GM12891 (cell line): ENCODE results near the gene SNRPA1.

Experiments used
- DNase-seq: peaks from one replicate; pipeline ENCODE4 v3.0.0; 2011; ENCODE audit warnings: low spot score; ENCODE audit not compliant: insufficient read length
- FAIRE-seq: peaks from 2 replicates; lab custom pipeline; 2011; peaks lifted over from hg19 to GRCh38; lab: Jason Lieb, UNC
- PAX5 ChIP-seq: IDR thresholded peaks from 2 replicates; pipeline ENCODE4 v1.6.1; 2011; ENCODE audit warnings: low read length, moderate library complexity, mild to moderate bottlenecking; ENCODE audit not compliant: insufficient read depth, severe bottlenecking
- POLR2A ChIP-seq: IDR thresholded peaks from 2 replicates; pipeline ENCODE4 v1.6.1; 2011; ENCODE audit warnings: low read depth, low read length, control low read depth
- POLR2AphosphoS5 ChIP-seq: IDR thresholded peaks from 2 replicates; pipeline ENCODE4 v1.6.1; 2011; ENCODE audit warnings: low read depth, low read length, control low read depth
- POU2F2 ChIP-seq: IDR thresholded peaks from 2 replicates; pipeline ENCODE4 v1.6.1; 2011; ENCODE audit warnings: low read depth, mild to moderate bottlenecking, control low read depth, low read length, moderate library complexity
- SPI1 ChIP-seq: IDR thresholded peaks from 2 replicates; pipeline ENCODE4 v1.6.1; 2011; ENCODE audit warnings: low read depth, low read length, control low read depth
- TAF1 ChIP-seq: IDR thresholded peaks from 2 replicates; pipeline ENCODE4 v1.6.1; 2011; ENCODE audit warnings: low read depth, low read length, control low read depth

Gene SNRPA1

GRCh38 chr15:101308604-101309435 is 13.8 kb upstream of the SNRPA1 start:
- FAIRE-seq (no peak), DNase-seq (no peak)
- TF ChIP-seq POLR2A: no peak
- TF ChIP-seq POU2F2: no peak
- TF ChIP-seq TAF1: no peak
- no peak for TF ChIP-seq POLR2AphosphoS5
- no peak for TF ChIP-seq PAX5
- TF ChIP-seq SPI1: no peak

DNA sequence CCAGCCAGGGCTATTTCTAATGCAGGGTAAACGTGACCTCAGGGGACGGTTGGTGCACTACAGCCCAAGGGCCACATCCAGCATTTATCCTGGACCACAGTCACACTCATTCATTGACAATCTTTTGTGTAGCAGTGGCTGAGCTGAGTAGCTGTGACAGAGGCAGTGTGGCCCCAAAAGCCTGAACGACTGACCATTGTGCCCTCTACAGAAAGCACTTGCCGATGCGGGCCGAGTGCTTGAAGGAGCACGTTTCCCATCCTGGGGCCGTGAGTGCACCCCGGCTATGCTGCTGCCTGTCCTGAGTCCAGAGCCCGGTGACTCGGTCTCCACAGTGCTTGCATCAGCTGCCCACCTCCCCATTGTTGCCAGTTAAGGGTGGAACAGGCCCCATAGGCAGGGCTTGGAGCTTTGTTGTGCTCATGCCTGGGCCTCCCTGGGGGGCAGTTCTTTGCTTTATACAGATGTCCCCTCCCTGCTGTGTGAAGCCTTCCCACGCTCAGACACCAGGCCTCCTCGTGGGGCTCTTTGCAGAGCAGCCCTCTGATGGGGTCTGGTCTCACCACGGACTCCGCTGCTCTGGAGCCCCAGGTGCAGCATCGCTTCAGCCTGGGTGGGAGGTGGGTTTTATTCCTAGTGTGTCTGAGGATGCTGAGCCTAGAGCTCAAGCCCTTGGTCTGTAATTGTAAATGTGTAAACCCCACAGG is 13.0 kb upstream of the SNRPA1 start:
- no peak for TF ChIP-seq POU2F2
- TF ChIP-seq POLR2AphosphoS5: no peak
- TF ChIP-seq SPI1: no peak
- no peak for TF ChIP-seq TAF1
- FAIRE-seq: no peak
- DNase-seq: no peak

GRCh38 chr15:101307048-101307896 is 12.2 kb upstream of the SNRPA1 start:
- DNase-seq: no peak
- peak; percentile 40 for FAIRE-seq
- TF ChIP-seq SPI1 (no peak), TAF1 (no peak)

DNA sequence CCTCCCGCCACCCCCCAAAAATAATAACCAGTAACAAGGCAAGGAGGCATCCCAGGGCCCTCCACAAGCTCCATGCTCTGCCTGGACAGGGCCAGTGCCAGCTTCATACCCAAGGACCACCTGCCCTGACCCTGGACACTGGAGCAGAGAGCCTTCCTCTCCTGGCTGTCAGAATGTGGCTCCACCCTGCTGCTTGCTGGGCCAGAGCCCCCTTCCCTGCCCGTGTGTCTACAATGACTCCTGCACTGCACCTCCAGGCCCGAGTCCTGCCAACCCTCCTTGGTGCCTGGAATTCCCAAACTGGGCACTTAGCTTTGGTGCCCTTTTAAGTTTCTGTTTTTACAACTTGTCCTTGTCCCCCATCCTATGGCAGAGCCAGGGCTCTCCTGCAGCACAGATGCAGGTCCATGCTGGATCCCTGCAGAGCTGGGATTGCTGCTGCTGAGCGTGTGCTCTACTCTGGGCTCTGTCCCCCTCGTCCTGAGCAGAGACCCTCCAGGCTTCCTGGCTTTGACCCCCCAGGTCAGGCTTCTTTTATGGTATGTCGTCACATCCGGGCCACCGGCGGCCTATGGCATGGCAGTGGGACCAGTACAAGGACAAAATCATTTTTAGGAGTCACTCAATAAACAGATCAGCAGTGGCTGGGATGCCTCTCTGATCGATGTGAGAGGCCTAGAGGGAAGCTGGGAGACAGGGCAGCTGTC is 11.4 kb upstream of the SNRPA1 start:
- TF ChIP-seq PAX5 (no peak), TAF1 (no peak), POLR2A (no peak), POU2F2 (no peak), SPI1 (no peak), POLR2AphosphoS5 (no peak)
- DNase-seq (no peak), FAIRE-seq (no peak)

DNA sequence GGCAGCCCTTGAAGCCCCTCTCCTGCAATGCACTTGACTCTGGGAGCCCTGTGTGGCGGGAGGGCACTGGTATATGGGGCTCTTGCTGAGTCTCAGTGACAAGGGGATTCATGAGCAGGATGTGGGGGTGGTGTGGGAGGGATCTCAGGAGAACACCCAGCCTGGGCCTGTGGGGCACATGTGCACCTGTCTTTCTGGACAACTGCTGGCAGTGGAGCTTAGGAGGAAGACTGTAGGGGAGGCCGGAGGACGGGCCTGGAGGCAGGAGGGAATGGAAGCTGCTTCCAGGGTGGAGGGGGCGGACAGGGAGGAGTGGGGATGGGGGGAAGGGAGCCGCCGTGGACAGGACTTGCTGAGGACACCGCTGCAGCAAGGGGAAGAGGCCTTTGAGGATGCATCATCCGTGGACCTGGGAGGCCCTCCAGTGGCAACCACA is 10.8 kb upstream of the SNRPA1 start:
- no peak for FAIRE-seq
- no peak for TF ChIP-seq TAF1
- TF ChIP-seq PAX5: no peak
- TF ChIP-seq SPI1: no peak
- DNase-seq: no peak

GRCh38 chr15:101303408-101303807 is 8.4 kb upstream of the SNRPA1 start:
- no peak for FAIRE-seq
- no peak for TF ChIP-seq POU2F2
- TF ChIP-seq POLR2AphosphoS5: no peak
- TF ChIP-seq SPI1: no peak
- TF ChIP-seq POLR2A: no peak
- TF ChIP-seq TAF1: no peak
- no peak for TF ChIP-seq PAX5

DNA sequence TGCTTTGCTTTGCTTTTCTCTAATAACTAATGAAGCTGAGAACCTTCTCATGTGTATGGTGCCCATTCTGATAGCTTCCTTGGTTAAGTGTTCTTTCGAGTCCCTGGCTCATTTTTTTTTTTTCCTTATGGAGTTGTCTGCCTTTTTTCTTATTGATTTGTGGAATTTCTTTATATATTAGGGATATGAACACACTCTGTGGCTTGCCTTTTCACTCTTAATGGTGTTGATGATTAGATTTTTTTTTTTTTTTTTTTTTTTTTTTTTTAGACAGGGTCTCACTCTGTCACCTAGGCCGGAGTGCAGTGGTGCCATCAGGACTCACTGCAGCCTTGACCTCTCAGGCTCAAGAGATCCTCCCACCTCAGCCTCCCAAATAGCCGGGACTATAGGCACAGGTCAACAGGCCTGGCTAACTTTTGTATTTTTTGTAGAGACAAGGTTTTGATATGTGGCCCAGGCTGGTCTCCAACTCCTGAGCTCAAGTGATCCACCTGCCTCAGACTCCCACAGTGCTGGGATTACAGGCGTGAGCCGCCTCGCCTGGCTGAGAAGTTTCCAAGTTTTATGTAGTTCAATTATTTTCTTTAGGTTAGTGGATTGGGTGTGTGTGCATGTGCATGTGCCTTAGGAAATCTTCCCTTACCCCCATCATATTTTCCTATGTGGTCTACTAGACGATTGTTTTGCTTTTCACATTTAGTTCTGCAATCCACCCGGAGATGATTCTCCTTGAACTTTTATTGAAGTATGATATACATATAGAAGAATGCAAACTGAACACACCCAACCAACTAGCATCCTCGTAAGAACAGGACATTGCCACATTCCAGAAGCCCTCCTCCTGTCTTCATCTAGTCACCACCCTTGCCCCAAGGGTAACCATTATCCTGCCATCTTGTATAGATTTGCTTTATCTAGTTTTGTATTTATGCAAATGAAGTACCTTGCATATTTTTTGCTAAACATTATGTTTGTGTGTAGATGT is 1.7 kb upstream of the SNRPA1 start:
- DNase-seq (no peak), FAIRE-seq (no peak)
- no peak for TF ChIP-seq POU2F2
- no peak for TF ChIP-seq PAX5
- TF ChIP-seq POLR2A: no peak
- TF ChIP-seq SPI1: no peak
- no peak for TF ChIP-seq POLR2AphosphoS5
- no peak for TF ChIP-seq TAF1

More at GRCh38 chr15:101303408-101303807, 8.4 kb upstream of the SNRPA1 start:
- no peak for DNase-seq

- DNase-seq: no peak
- FAIRE-seq: no peak
- TF ChIP-seq TAF1 (no peak), POLR2A (no peak), SPI1 (no peak), POU2F2 (no peak; the same call in 1 of the 2 replicates), POLR2AphosphoS5 (no peak), PAX5 (no peak)
Observed at GRCh38 chr15:101295607-101296161, 636 bp upstream of the SNRPA1 start.
